Activated naive CD8-positive, alpha-beta T cell treated with anti-CD3 and anti-CD28 coated beads for 36 hours (primary cell): Measurements from ENCODE around the gene TIPARP. TPM values are rescaled to one million over a fixed set of nuclear protein-coding genes. Genes with fewer than 3 reads are reported as not detected.
"Not testable (repeated sequence)": the region's sequence is repeated elsewhere in the genome, so short reads cannot be mapped to it uniquely, and the experiment has no call there.

Experiments
- DNase-seq: peaks from one replicate; pipeline ENCODE4 v3.0.0; 2021
- H3K27ac Mint-ChIP-seq: one replicate; pipeline ENCODE4 v1.8.0; 2022; ENCODE audit warnings: mild to moderate bottlenecking, moderate library complexity, mixed read lengths
- H3K27me3 Mint-ChIP-seq: one replicate; pipeline ENCODE4 v1.8.0; 2022; ENCODE audit warnings: mild to moderate bottlenecking, mixed read lengths
- H3K36me3 Mint-ChIP-seq: one replicate; pipeline ENCODE4 v1.8.0; 2021; ENCODE audit warnings: mild to moderate bottlenecking, mixed read lengths
- H3K4me1 Mint-ChIP-seq: one replicate; pipeline ENCODE4 v1.8.0; 2021; ENCODE audit warnings: mixed read lengths
- H3K4me3 Mint-ChIP-seq: one replicate; pipeline ENCODE4 v1.8.0; 2022; ENCODE audit warnings: mild to moderate bottlenecking, moderate library complexity, mixed read lengths
- H3K9me3 Mint-ChIP-seq: one replicate; pipeline ENCODE4 v1.8.0; 2022; ENCODE audit warnings: mixed read lengths
- total RNA-seq, 2 experiments: library from RNA; stranded (reverse); gene quantifications; one replicate each; pipeline ENCODE4 v1.2.3, GENCODE V29; 2021

TIPARP gene
- total RNA-seq, 2 experiments from 2014 or later, result 26.9 to 27.0 TPM

DNA sequence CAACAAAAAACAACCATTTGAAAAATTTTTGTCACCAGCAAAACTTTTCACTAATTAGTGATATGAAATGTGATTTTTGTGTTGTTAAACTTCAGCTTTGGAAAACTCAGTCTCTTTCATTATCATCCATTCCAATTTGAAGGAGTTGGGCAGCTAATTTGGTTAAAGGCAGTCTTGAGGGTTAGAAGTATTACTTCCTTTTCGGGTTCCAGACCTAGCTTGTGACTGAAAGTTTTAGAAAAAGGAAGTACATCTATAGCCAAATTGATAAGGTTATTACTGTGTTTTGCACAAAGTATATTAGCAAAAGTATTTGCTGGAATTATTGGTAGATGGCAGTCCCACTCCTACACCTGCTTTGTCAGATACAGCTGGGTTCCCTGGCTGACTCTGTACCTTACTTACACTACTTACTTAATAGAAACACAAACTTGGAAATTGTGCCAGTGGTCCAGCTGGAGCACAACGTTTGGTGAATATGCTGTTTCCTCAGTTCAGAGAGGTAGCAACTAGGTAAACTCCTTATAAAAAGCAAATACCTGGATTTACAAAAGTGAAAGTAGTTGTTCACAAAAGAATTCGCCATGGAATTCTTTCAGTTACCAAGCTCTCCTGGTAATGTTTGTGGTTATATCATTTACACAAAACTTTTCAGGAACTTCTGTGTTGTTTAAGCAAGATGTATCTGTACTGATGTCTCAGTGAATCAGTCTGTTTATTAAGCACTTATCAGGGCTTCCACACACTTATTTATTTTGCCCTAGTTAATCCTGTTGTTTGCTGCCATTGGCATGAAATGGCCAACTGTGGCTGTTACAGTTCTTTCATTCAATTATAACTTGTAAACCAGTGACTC, 31.6 kb downstream of the TIPARP start:
- peaks cover 32% of the 10 kb centered on the region for H3K36me3 Mint-ChIP-seq
- no peak overlapping the region for H3K27ac Mint-ChIP-seq
- H3K9me3 Mint-ChIP-seq, result no peaks in the 10 kb centered on the region
- H3K27me3 Mint-ChIP-seq, result no peaks in the 10 kb centered on the region
- H3K4me3 Mint-ChIP-seq, result no peak overlapping the region
- peaks cover 7% of the 10 kb centered on the region for H3K4me1 Mint-ChIP-seq
- DNase-seq, result no peak

DNA sequence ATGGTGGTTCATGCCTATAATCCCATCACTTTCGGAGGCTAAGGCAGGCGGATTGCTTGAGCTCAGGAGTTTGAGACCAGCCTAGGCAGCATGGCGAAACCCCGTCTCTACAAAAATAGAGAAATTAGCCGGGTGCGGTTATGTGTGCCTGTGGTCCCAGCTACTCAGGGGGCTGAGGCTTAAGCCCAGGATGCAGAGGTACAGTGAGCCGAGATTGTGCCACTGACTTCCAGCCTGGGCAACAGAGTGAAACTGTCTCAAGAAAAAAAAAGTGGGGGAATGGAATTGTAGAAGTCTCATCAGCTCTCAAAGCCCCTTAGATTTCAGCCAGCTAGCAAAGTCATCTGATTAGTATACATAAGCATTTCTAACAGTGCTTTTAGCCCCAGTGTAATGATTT, 33.2 kb downstream of the TIPARP start:
- no peak for DNase-seq
- Mint-ChIP-seq H3K36me3 (peaks cover 30% of the 10 kb centered on the region), H3K4me1 (peaks cover 6% of the 10 kb centered on the region), H3K4me3 (no peak overlapping the region), H3K9me3 (no peaks in the 10 kb centered on the region), H3K27ac (no peak overlapping the region), H3K27me3 (no peaks in the 10 kb centered on the region)

DNA sequence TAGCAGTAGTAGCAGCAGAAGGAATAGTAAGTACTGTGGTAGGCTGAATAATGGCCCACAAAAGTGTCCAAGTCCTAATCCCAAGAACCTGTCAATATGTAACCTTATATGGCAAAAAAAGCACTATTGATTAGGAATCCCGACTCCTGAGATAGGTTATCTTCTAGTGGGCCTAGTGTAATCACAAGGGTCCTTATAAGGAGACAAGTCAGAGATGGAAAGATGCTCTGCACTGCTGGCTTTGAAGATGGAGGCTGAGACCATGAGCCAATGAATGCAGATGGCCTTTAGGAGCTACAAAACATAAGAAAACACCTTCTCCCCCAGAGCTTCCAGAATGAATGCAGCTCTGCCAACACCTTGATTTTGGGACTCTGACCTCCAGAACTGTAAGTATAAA, 36.0 kb downstream of the TIPARP start:
- Mint-ChIP-seq H3K27ac (no peak overlapping the region), H3K27me3 (no peaks in the 10 kb centered on the region), H3K4me3 (no peak overlapping the region), H3K9me3 (no peaks in the 10 kb centered on the region), H3K36me3 (peaks cover 27% of the 10 kb centered on the region), H3K4me1 (peaks cover 2% of the 10 kb centered on the region)
- no peak for DNase-seq

DNA sequence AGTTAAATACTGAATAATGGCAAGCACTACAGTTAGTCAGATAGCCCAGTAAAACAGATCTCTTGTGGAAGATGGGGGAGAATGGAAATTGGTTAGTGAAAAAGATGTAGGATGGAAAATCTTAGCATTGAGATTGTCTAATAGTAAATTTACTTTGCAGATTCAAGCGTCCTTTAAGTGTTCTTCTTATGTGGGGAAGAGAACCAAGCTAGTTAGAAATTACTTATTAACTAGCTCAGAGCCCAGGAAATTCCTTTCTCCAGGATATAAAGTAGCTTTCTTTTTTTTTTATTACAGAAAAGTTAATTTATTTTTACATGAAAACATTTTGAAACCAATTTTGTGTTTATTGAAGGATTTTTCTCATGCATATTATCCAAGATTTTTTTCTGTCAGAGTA, 36.7 kb downstream of the TIPARP start:
- Mint-ChIP-seq H3K27ac (no peak overlapping the region), H3K4me3 (no peak overlapping the region), H3K4me1 (peaks cover 2% of the 10 kb centered on the region), H3K9me3 (no peaks in the 10 kb centered on the region), H3K36me3 (peaks cover 32% of the 10 kb centered on the region), H3K27me3 (no peaks in the 10 kb centered on the region)
- DNase-seq, result no peak

DNA sequence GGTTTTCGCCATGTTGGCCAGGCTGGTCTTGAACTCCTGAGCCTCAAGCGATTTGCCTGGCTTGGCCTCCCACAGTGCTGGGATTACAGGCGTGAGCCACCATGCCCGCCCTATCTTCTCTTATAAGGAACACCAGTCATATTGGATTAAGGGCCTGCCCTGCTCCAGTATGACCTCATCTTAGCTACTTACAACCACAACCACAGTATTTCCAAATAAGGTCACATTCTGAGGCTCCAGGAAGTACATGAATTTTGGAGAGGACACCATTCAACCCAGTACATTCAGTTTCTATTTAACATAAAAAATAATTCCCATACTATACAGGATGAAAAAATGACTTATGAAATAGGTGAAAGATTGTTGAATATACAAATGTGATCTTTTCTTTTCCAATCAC, 37.6 kb downstream of the TIPARP start:
- H3K27ac Mint-ChIP-seq, H3K27me3 Mint-ChIP-seq, H3K9me3 Mint-ChIP-seq, H3K4me3 Mint-ChIP-seq, H3K4me1 Mint-ChIP-seq, DNase-seq: not testable (repeated sequence)
- H3K36me3 Mint-ChIP-seq, result peaks cover 30% of the 10 kb centered on the region

DNA sequence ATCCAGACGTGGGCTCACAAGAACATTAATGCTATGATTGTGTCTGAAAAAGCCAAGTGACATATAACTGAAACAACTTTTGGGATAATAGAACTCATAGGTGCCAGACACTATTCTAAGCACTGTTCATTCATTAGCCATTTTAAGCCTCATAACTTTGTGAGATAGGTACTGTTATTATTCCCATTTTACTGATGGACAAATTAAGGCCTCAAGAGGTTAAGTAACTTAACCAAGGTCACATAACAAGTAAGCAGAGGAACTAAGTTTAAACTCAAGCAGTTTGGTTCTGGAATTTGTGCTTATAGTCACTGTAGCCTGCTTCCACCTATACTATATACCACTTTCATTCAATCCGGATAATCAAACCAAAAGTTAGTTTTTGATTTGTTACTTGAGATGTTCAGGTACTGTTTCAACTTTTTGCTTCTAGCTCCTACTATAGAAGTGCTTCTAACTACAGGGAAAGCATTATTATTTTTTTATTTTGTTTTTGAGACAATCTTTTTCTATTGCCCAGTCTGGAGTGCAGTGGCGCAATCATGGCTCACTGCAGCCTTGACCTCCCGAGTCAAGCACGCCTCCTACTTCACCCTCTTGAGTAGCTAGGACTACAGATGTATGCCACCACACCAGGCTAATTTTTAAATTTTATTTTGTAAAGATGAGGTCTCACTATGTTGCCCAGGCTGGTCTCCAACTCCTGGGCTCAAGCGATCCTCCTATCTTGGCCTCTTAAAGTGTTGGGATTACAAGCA, 41.9 kb downstream of the TIPARP start:
- no peak for DNase-seq
- Mint-ChIP-seq H3K27me3 (no peaks in the 10 kb centered on the region), H3K9me3 (no peaks in the 10 kb centered on the region), H3K27ac (no peak overlapping the region), H3K36me3 (peaks cover 21% of the 10 kb centered on the region), H3K4me3 (no peak overlapping the region), H3K4me1 (no peaks in the 10 kb centered on the region)

- Mint-ChIP-seq H3K27me3 (no peaks in the 10 kb centered on the region), H3K9me3 (no peaks in the 10 kb centered on the region), H3K36me3 (peaks cover 15% of the 10 kb centered on the region), H3K27ac (no peak overlapping the region), H3K4me1 (peaks cover 14% of the 10 kb centered on the region), H3K4me3 (no peak overlapping the region)
- DNase-seq, result no peak
These were observed 44.4 kb downstream of the TIPARP start for GRCh38 chr3:156718622-156719306.

- Mint-ChIP-seq H3K27me3 (no peaks in the 10 kb centered on the region), H3K9me3 (no peaks in the 10 kb centered on the region), H3K4me3 (no peak overlapping the region), H3K4me1 (peaks cover 15% of the 10 kb centered on the region), H3K27ac (no peak overlapping the region), H3K36me3 (peaks cover 3% of the 10 kb centered on the region)
- no peak for DNase-seq
These were observed 46.4 kb downstream of the TIPARP start for GRCh38 chr3:156720826-156721225.

DNA sequence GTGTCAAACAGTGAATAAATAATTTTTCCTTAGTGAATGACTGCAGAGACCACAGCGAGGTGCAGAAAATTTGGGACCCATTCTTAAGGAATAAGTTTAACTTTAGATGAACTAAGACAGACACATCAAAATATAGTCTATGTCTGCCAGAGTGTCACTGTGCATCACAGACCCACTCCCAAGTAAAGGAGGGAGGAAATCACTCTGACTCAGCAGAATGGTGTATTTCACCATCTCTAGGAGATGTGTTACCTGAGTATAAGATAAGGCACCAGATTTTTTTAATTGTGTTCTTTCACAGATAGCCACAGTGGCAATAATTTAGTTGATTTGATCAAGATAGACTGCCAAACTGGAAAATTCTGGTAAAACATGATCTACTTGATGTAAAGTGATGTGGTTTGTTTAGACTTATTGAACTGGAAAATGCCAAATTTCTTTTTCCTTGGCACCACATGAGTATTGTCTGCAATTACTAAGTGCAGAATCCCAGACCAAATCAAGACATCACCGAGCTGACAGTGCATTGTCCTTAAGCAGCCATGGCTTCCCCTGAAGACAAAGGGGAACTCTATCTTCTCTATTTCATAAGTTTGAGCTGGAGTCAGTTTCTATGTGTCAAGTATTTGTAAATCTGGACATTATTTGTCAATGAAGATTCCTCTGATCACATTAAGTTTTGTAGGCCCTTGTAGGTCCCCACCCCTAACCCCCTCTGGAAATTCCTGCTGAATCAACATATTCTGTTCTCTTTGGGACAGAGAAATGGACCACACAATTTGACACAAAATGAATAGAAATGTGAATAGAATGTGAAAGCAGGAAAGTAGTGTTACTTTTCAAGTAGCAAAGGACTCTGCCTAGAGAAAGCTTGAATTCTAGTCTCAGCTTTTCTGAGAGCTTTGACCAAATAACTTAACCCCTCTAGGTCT, 47.6 kb downstream of the TIPARP start:
- no peak overlapping the region for H3K27ac Mint-ChIP-seq
- no peaks in the 10 kb centered on the region for H3K27me3 Mint-ChIP-seq
- peaks cover 1% of the 10 kb centered on the region for H3K36me3 Mint-ChIP-seq
- H3K9me3 Mint-ChIP-seq, result no peaks in the 10 kb centered on the region
- DNase-seq, result no peak
- no peak overlapping the region for H3K4me3 Mint-ChIP-seq
- peaks cover 15% of the 10 kb centered on the region for H3K4me1 Mint-ChIP-seq

GRCh38 chr3:156723182-156723619, 48.8 kb downstream of the TIPARP start:
- Mint-ChIP-seq H3K27me3 (no peaks in the 10 kb centered on the region), H3K4me3 (no peak overlapping the region), H3K36me3 (peaks cover 1% of the 10 kb centered on the region), H3K4me1 (peaks cover 18% of the 10 kb centered on the region), H3K9me3 (no peaks in the 10 kb centered on the region), H3K27ac (no peak overlapping the region)
- no peak for DNase-seq

DNA sequence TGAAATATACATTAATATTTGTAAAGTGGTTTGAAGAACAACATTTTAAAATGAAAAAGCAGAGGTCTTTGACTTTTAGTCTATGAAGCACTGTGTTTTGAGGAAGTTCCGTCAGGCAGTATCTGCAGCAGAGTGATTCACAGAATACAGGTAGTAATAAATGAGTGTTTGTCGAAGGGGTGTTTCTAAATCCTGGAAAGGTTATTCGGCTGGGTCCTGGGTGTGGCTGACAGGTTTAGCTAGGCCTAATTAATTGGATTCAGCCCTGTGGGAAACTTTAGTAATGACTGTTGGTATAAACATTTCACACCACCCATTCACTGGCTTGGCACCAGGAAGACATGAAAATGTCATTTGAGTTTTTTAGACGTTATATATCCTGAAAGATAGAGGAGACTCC, 51.3 kb downstream of the TIPARP start:
- no peak overlapping the region for H3K27ac Mint-ChIP-seq
- no peaks in the 10 kb centered on the region for H3K9me3 Mint-ChIP-seq
- H3K4me3 Mint-ChIP-seq, result no peak overlapping the region
- H3K27me3 Mint-ChIP-seq, result no peaks in the 10 kb centered on the region
- no peak for DNase-seq
- H3K36me3 Mint-ChIP-seq, result peaks cover 1% of the 10 kb centered on the region
- peaks cover 18% of the 10 kb centered on the region for H3K4me1 Mint-ChIP-seq

- Mint-ChIP-seq H3K9me3 (no peaks in the 10 kb centered on the region), H3K27me3 (no peaks in the 10 kb centered on the region), H3K36me3 (peaks cover 1% of the 10 kb centered on the region), H3K4me1 (peaks cover 18% of the 10 kb centered on the region), H3K4me3 (no peak overlapping the region), H3K27ac (no peak overlapping the region)
- no peak for DNase-seq
These were observed 52.1 kb downstream of the TIPARP start for GRCh38 chr3:156726456-156726855.

DNA sequence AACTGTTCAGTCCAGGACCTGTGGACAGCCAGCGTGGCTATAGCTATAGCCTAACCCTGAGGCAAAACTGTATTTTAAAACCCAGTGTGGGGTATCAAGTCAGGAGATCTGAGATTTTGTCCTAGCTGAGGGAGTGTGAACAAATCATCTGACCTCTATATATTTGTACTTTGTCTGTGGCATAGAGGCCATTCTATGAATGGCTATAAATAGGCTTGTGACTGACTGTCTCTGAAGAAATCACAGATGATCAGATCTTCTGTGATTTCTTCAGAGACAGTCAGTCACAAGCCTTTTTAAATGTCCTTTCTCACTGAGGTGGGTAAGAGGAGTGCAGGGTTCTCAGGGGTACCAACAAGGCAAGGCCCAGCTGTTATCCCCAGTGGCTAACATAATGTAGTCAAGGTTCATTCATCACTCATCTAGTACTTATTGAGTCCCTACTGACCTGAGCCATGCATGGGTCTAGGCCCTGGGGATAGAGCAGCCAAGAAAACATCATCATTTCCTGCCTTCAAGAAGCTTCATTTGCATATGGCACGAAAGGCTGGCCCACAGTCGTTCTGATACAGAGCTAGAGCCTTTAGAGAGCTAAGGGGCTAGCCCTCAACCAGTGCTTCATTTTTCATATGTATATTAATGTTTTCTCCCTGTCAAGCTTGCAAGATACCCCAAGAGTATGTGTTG, 53.3 kb downstream of the TIPARP start:
- no peaks in the 10 kb centered on the region for H3K9me3 Mint-ChIP-seq
- H3K27me3 Mint-ChIP-seq, result no peaks in the 10 kb centered on the region
- no peak overlapping the region for H3K4me3 Mint-ChIP-seq
- peaks cover 15% of the 10 kb centered on the region for H3K4me1 Mint-ChIP-seq
- no peak overlapping the region for H3K27ac Mint-ChIP-seq
- DNase-seq, result no peak
- H3K36me3 Mint-ChIP-seq, result peaks cover 1% of the 10 kb centered on the region
